ENCODE results near the gene HOXA4. TPM values are rescaled to one million over a fixed set of nuclear protein-coding genes. Genes with fewer than 3 reads are reported as not detected.

The HOXA4 gene
- total and polyA plus RNA-seq, 2 experiments from 2014 or later, result not detected

- Mint-ChIP-seq H3K4me3 (peak within 1 kb of the TSS; percentile 43; the same call in 1 of the 3 replicates), H3K9me3 (peaks cover 11% of the 10 kb centered on the region; the same call in 2 of the 3 replicates), H3K4me1 (peaks cover 13% of the 10 kb centered on the region), H3K27ac (no peak within 1 kb of the TSS), H3K36me3 (ENCODE audit: low read depth) (no peaks in the 10 kb centered on the region; the same call in 2 of the 3 replicates), H3K27me3 (ENCODE audit: insufficient read depth, low read depth, poor library complexity) (peaks cover 99% of the 10 kb centered on the region)
- peaks cover 100% of the 10 kb centered on the region for H3K27me3 ChIP-seq (ENCODE audit: insufficient read depth)
- peaks cover 4% of the 10 kb centered on the region for H3K4me1 ChIP-seq (ENCODE audit: insufficient read depth)
- H3K9me2 ChIP-seq (ENCODE audit: insufficient read depth), result no peaks in the 10 kb centered on the region
- H3K36me3 ChIP-seq (ENCODE audit: insufficient read depth), result no peaks in the 10 kb centered on the region; the same call in 1 of the 2 replicates
- TF ChIP-seq CREB1 (CRISPR knock-in tag; IDR thresholded peaks at IDR 0.05; ENCODE audit: low read depth), result no peak
- no peak for TF ChIP-seq NANOG (IDR thresholded peaks at IDR 0.05; ENCODE audit: borderline replicate concordance)
- no peak for TF ChIP-seq ZNF114 (CRISPR knock-in tag; IDR thresholded peaks at IDR 0.05)
- TF ChIP-seq POLR2AphosphoS5 (IDR thresholded peaks at IDR 0.05; ENCODE audit: low read depth), result no peak
- TF ChIP-seq JUNB (IDR thresholded peaks at IDR 0.05; ENCODE audit: unreplicated experiment), result no peak
- no peak for TF ChIP-seq ZNF331 (CRISPR knock-in tag; IDR thresholded peaks at IDR 0.05; ENCODE audit: low read depth)
- no peak for TF ChIP-seq CTCF (conservative IDR thresholded peaks at IDR 0.05; ENCODE audit: low read depth in 2 of 2)
- no peak for TF ChIP-seq REST (IDR thresholded peaks at IDR 0.05; ENCODE audit: unreplicated experiment)
- TF ChIP-seq EZH2phosphoT487 (IDR thresholded peaks at IDR 0.05; ENCODE audit: unreplicated experiment), result peak; percentile 88
- no peak for TF ChIP-seq STAT1 (IDR thresholded peaks at IDR 0.05; ENCODE audit: unreplicated experiment)
- TF ChIP-seq ZNF462 (CRISPR knock-in tag; IDR thresholded peaks at IDR 0.05), result no peak
- peak; percentile 91 for TF ChIP-seq EZH2 (IDR thresholded peaks at IDR 0.05; ENCODE audit: low read depth, unreplicated experiment)
- TF ChIP-seq ETS1 (IDR thresholded peaks at IDR 0.05), result no peak
- peak within 1 kb of the TSS; percentile 65 for H3K4me2 ChIP-seq
- peak; percentile 54 for DNase-seq (ENCODE audit: low spot score)
- H2AFZ ChIP-seq, result peak within 1 kb of the TSS; percentile 85; the same call in 1 of the 2 replicates
- H3F3A ChIP-seq (replicated peaks; ENCODE audit: low read depth), result peaks cover 31% of the 10 kb centered on the region
- ATAC-seq, result peak; percentile 1; the same call in 2 of the 3 replicates
- no peak within 1 kb of the TSS for H3K27ac ChIP-seq (ENCODE audit: low read depth)
- H3K79me2 ChIP-seq (replicated peaks; ENCODE audit: insufficient read depth), result no peaks in the 10 kb centered on the region
- peaks cover 44% of the 10 kb centered on the region for H4K20me1 ChIP-seq (replicated peaks; ENCODE audit: insufficient read depth)
- H3K4me3 ChIP-seq, result peak within 1 kb of the TSS; percentile 43; the same call in 1 of the 2 replicates
These were observed 34.8 kb upstream of the HOXA4 start, which contains the start of gene HOXA9 for GRCh38 chr7:27165089-27165995. TSS of gene HOXA9 (minus strand) at chr7:27165537. CDS start at chr7:27165457, 80 bp downstream.

Data from GM23338 (cell line).